Measurements from ENCODE around the gene PRR15.

The PRR15 gene

GRCh38 chr7:29555061-29555460, 8.6 kb upstream of the PRR15 start:
- peaks cover 10% of the 10 kb centered on the region for H3K4me1 ChIP-seq (ENCODE audit: control insufficient read depth, insufficient read depth, low read length, unreplicated experiment)
- no peak overlapping the region for H3K4me3 ChIP-seq (ENCODE audit: low read depth, low read length)
- no peaks in the 10 kb centered on the region for H3K27me3 ChIP-seq (ENCODE audit: insufficient read depth, low read length)
- no peak overlapping the region for H2AFZ ChIP-seq (ENCODE audit: low read length, unreplicated experiment)
- no peaks in the 10 kb centered on the region for H3K79me2 ChIP-seq (ENCODE audit: control insufficient read depth, insufficient read depth, low read length, unreplicated experiment)
- H3K27ac ChIP-seq (ENCODE audit: low read depth, low read length), result no peak overlapping the region
- H3K36me3 ChIP-seq (ENCODE audit: insufficient read depth, low read length), result no peaks in the 10 kb centered on the region

GRCh38 chr7:29556405-29557195, 7.0 kb upstream of the PRR15 start:
- Histone ChIP-seq H3K79me2 (ENCODE audit: control insufficient read depth, insufficient read depth, low read length, unreplicated experiment) (no peaks in the 10 kb centered on the region), H3K4me1 (ENCODE audit: control insufficient read depth, insufficient read depth, low read length, unreplicated experiment) (peaks cover 10% of the 10 kb centered on the region), H3K36me3 (ENCODE audit: insufficient read depth, low read length) (no peaks in the 10 kb centered on the region), H3K27me3 (ENCODE audit: insufficient read depth, low read length) (no peaks in the 10 kb centered on the region), H3K27ac (ENCODE audit: low read depth, low read length) (no peak overlapping the region), H3K4me3 (ENCODE audit: low read depth, low read length) (no peak overlapping the region), H2AFZ (ENCODE audit: low read length, unreplicated experiment) (no peak overlapping the region)

- no peaks in the 10 kb centered on the region for H3K36me3 ChIP-seq (ENCODE audit: insufficient read depth, low read length)
- no peaks in the 10 kb centered on the region for H3K79me2 ChIP-seq (ENCODE audit: control insufficient read depth, insufficient read depth, low read length, unreplicated experiment)
- no peak overlapping the region for H3K27ac ChIP-seq (ENCODE audit: low read depth, low read length)
- H3K27me3 ChIP-seq (ENCODE audit: insufficient read depth, low read length), result no peaks in the 10 kb centered on the region
- H3K4me1 ChIP-seq (ENCODE audit: control insufficient read depth, insufficient read depth, low read length, unreplicated experiment), result peaks cover 10% of the 10 kb centered on the region
- H2AFZ ChIP-seq (ENCODE audit: low read length, unreplicated experiment), result no peak overlapping the region
- H3K4me3 ChIP-seq (ENCODE audit: low read depth, low read length), result no peak overlapping the region
Measured at GRCh38 chr7:29557954-29558353, 5.7 kb upstream of the PRR15 start.

GRCh38 chr7:29561271-29561670, 2.4 kb upstream of the PRR15 start:
- Histone ChIP-seq H3K4me1 (ENCODE audit: control insufficient read depth, insufficient read depth, low read length, unreplicated experiment) (peaks cover 15% of the 10 kb centered on the region), H2AFZ (ENCODE audit: low read length, unreplicated experiment) (no peak overlapping the region), H3K36me3 (ENCODE audit: insufficient read depth, low read length) (no peaks in the 10 kb centered on the region), H3K27me3 (ENCODE audit: insufficient read depth, low read length) (no peaks in the 10 kb centered on the region), H3K27ac (ENCODE audit: low read depth, low read length) (no peak overlapping the region), H3K79me2 (ENCODE audit: control insufficient read depth, insufficient read depth, low read length, unreplicated experiment) (no peaks in the 10 kb centered on the region), H3K4me3 (ENCODE audit: low read depth, low read length) (no peak overlapping the region)

- H3K27ac ChIP-seq (ENCODE audit: low read depth, low read length), result no peak overlapping the region
- no peaks in the 10 kb centered on the region for H3K27me3 ChIP-seq (ENCODE audit: insufficient read depth, low read length)
- peak overlapping the region; percentile 97 for H3K4me3 ChIP-seq (ENCODE audit: low read depth, low read length)
- H3K4me1 ChIP-seq (ENCODE audit: control insufficient read depth, insufficient read depth, low read length, unreplicated experiment), result peaks cover 21% of the 10 kb centered on the region
- no peak overlapping the region for H2AFZ ChIP-seq (ENCODE audit: low read length, unreplicated experiment)
- no peaks in the 10 kb centered on the region for H3K36me3 ChIP-seq (ENCODE audit: insufficient read depth, low read length)
- no peaks in the 10 kb centered on the region for H3K79me2 ChIP-seq (ENCODE audit: control insufficient read depth, insufficient read depth, low read length, unreplicated experiment)
Measured at GRCh38 chr7:29562307-29562706, 1.3 kb upstream of the PRR15 start.

- H3K4me3 ChIP-seq (ENCODE audit: low read depth, low read length), result peak overlapping the region; percentile 97
- H3K27ac ChIP-seq (ENCODE audit: low read depth, low read length), result peak overlapping the region; percentile 24
- H2AFZ ChIP-seq (ENCODE audit: low read length, unreplicated experiment), result peak overlapping the region; percentile 78
- peaks cover 17% of the 10 kb centered on the region for H3K4me1 ChIP-seq (ENCODE audit: control insufficient read depth, insufficient read depth, low read length, unreplicated experiment)
- no peaks in the 10 kb centered on the region for H3K79me2 ChIP-seq (ENCODE audit: control insufficient read depth, insufficient read depth, low read length, unreplicated experiment)
- no peaks in the 10 kb centered on the region for H3K36me3 ChIP-seq (ENCODE audit: insufficient read depth, low read length)
- no peaks in the 10 kb centered on the region for H3K27me3 ChIP-seq (ENCODE audit: insufficient read depth, low read length)
Measured at GRCh38 chr7:29564496-29565223, 1.0 kb downstream of the PRR15 start.

GRCh38 chr7:29565224-29565630, 1.6 kb downstream of the PRR15 start:
- peak overlapping the region; percentile 97 for H3K4me3 ChIP-seq (ENCODE audit: low read depth, low read length)
- H3K27me3 ChIP-seq (ENCODE audit: insufficient read depth, low read length), result no peaks in the 10 kb centered on the region
- no peaks in the 10 kb centered on the region for H3K36me3 ChIP-seq (ENCODE audit: insufficient read depth, low read length)
- peaks cover 19% of the 10 kb centered on the region for H3K4me1 ChIP-seq (ENCODE audit: control insufficient read depth, insufficient read depth, low read length, unreplicated experiment)
- peak overlapping the region; percentile 78 for H2AFZ ChIP-seq (ENCODE audit: low read length, unreplicated experiment)
- no peaks in the 10 kb centered on the region for H3K79me2 ChIP-seq (ENCODE audit: control insufficient read depth, insufficient read depth, low read length, unreplicated experiment)
- peak overlapping the region; percentile 24 for H3K27ac ChIP-seq (ENCODE audit: low read depth, low read length)

- Histone ChIP-seq H3K36me3 (ENCODE audit: insufficient read depth, low read length) (no peaks in the 10 kb centered on the region), H3K27me3 (ENCODE audit: insufficient read depth, low read length) (no peaks in the 10 kb centered on the region), H3K4me1 (ENCODE audit: control insufficient read depth, insufficient read depth, low read length, unreplicated experiment) (peaks cover 19% of the 10 kb centered on the region), H2AFZ (ENCODE audit: low read length, unreplicated experiment) (peak overlapping the region; percentile 78), H3K79me2 (ENCODE audit: control insufficient read depth, insufficient read depth, low read length, unreplicated experiment) (no peaks in the 10 kb centered on the region), H3K4me3 (ENCODE audit: low read depth, low read length) (peak overlapping the region; percentile 97), H3K27ac (ENCODE audit: low read depth, low read length) (peak overlapping the region; percentile 24; the same call in 1 of the 2 replicates)
Measured at GRCh38 chr7:29565634-29565981, 2.0 kb downstream of the PRR15 start.

GRCh38 chr7:29565982-29566746, 2.5 kb downstream of the PRR15 start:
- Histone ChIP-seq H2AFZ (ENCODE audit: low read length, unreplicated experiment) (peak overlapping the region; percentile 74), H3K4me3 (ENCODE audit: low read depth, low read length) (peak overlapping the region; percentile 97), H3K36me3 (ENCODE audit: insufficient read depth, low read length) (no peaks in the 10 kb centered on the region), H3K27ac (ENCODE audit: low read depth, low read length) (no peak overlapping the region), H3K79me2 (ENCODE audit: control insufficient read depth, insufficient read depth, low read length, unreplicated experiment) (no peaks in the 10 kb centered on the region), H3K27me3 (ENCODE audit: insufficient read depth, low read length) (no peaks in the 10 kb centered on the region), H3K4me1 (ENCODE audit: control insufficient read depth, insufficient read depth, low read length, unreplicated experiment) (peaks cover 19% of the 10 kb centered on the region)

GRCh38 chr7:29567174-29567573, 3.5 kb downstream of the PRR15 start:
- Histone ChIP-seq H3K4me1 (ENCODE audit: control insufficient read depth, insufficient read depth, low read length, unreplicated experiment) (peaks cover 19% of the 10 kb centered on the region), H2AFZ (ENCODE audit: low read length, unreplicated experiment) (no peak overlapping the region), H3K79me2 (ENCODE audit: control insufficient read depth, insufficient read depth, low read length, unreplicated experiment) (no peaks in the 10 kb centered on the region), H3K27me3 (ENCODE audit: insufficient read depth, low read length) (no peaks in the 10 kb centered on the region), H3K36me3 (ENCODE audit: insufficient read depth, low read length) (no peaks in the 10 kb centered on the region), H3K27ac (ENCODE audit: low read depth, low read length) (no peak overlapping the region), H3K4me3 (ENCODE audit: low read depth, low read length) (no peak overlapping the region; the same call in 1 of the 2 replicates)
